Measurements from ENCODE around the gene CD48. TPM values are rescaled to one million over a fixed set of nuclear protein-coding genes. Genes with fewer than 3 reads are reported as not detected.

CD48 gene
- total RNA-seq, 1 experiment from 2014 or later, result 0.20 TPM

DNA sequence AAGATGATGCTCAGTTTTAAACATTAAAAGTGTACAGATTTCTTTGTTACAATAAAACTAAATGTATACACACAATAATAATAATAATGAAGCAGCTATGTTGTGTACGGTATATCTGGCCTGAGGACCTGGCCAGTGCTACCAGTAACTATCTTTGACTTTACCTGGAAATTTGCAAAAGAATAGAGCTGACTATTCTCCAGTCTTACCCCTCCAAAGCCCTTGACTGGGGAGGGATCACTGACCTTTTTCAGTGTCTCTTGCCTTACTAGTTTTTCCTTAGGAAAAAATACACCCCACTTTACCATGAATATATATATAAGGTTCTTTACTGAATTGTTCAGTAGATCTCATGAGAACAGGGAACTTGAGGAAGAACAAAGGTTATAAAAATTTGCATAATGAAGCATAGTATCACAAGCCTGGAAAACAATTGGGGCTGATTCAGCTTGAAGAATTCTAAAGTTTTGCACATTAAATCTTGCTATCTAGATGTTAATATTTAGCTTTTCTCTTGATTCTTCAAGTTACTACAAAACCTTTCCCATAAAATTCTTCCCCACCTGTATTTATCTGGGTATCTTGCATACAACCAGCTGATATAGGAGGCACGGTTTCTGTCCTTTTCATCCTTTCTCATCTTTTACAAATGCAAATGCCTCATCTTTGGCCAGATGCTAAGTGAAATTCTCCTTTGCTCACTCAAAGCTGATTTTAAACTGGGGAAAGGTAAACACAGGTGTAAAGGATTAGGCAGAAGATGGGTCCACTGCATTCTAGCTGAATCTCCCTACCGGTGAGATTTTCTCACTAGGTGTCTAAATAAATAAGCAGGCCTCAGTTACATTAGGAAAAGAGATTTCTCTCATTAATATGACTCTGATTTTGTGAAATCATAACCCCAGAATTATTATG, 39.8 kb downstream of the CD48 start:
- H2AFZ ChIP-seq (ENCODE audit: low read depth, low read length, poor library complexity, severe bottlenecking), result no peak overlapping the region
- H3K27me3 ChIP-seq (ENCODE audit: insufficient read depth, low read length), result no peaks in the 10 kb centered on the region
- no peak overlapping the region for H3K27ac ChIP-seq (ENCODE audit: low read depth, low read length)
- BruUV-seq (replicated peaks), result no TSS peak
- POLR2A ChIA-PET, result no interaction called here
- H3K9me2 ChIP-seq (ENCODE audit: insufficient read depth), result no peaks in the 10 kb centered on the region
- RAD21 ChIA-PET (ENCODE audit: low non-redundant PET in 1 of 2, low total read pairs in 2 of 2, uncharacterized antibody in 2 of 2, unreplicated experiment in 2 of 2), result interaction anchor here in 1 of 2 experiments (0.5 kb wide), 1 partner anchor 97 kb away, joined by 4 read pairs; no protein-coding TSS in a partner anchor
- no peaks in the 10 kb centered on the region for H3K36me3 ChIP-seq (ENCODE audit: control insufficient read depth in 1 of 2, insufficient read depth in 2 of 2, low read length in 2 of 2)
- no peaks in the 10 kb centered on the region for H3K79me2 ChIP-seq (ENCODE audit: insufficient read depth, low read length)
- DNase-seq (ENCODE audit: low read depth, low spot score), result no peak
- H3K4me1 ChIP-seq (ENCODE audit: control insufficient read depth in 1 of 2, insufficient read depth in 2 of 2, low read length in 2 of 2), result peaks cover 0 to 8% of the 10 kb centered on the region in 2 experiments; a peak in 2 of 4 replicates
- ATAC-seq, result no peak
- TF ChIP-seq ZFX (IDR thresholded peaks at IDR 0.05) (no peak), CEBPB (IDR thresholded peaks at IDR 0.05; ENCODE audit: low read depth) (no peak), EGR1 (IDR thresholded peaks at IDR 0.05; ENCODE audit: low read depth) (no peak), EZH2 (IDR thresholded peaks at IDR 0.05) (no peak), TCF7L2 (IDR thresholded peaks at IDR 0.05; ENCODE audit: borderline replicate concordance, extremely low read depth, insufficient read depth, insufficient read length) (no peak), JUND (IDR thresholded peaks at IDR 0.05) (no peak), FOSL1 (IDR thresholded peaks at IDR 0.05; ENCODE audit: low read depth) (no peak), RAD21 (IDR thresholded peaks at IDR 0.05; ENCODE audit: low read depth) (no peak), POLR2A (IDR thresholded peaks at IDR 0.05; ENCODE audit: borderline replicate concordance, extremely low read depth, insufficient read depth, insufficient read length) (no peak), CBX3 (IDR thresholded peaks at IDR 0.05; ENCODE audit: low read depth) (no peak), POLR2AphosphoS5 (IDR thresholded peaks at IDR 0.05; ENCODE audit: low read depth, low read length) (no peak), SRF (IDR thresholded peaks at IDR 0.05; ENCODE audit: low read depth) (no peak)
- TF ChIP-seq, protein P1, sequence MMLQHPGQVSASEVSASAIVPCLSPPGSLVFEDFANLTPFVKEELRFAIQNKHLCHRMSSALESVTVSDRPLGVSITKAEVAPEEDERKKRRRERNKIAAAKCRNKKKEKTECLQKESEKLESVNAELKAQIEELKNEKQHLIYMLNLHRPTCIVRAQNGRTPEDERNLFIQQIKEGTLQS (IDR thresholded peaks at IDR 0.05), result no peak
- TF ChIP-seq, protein P2, sequence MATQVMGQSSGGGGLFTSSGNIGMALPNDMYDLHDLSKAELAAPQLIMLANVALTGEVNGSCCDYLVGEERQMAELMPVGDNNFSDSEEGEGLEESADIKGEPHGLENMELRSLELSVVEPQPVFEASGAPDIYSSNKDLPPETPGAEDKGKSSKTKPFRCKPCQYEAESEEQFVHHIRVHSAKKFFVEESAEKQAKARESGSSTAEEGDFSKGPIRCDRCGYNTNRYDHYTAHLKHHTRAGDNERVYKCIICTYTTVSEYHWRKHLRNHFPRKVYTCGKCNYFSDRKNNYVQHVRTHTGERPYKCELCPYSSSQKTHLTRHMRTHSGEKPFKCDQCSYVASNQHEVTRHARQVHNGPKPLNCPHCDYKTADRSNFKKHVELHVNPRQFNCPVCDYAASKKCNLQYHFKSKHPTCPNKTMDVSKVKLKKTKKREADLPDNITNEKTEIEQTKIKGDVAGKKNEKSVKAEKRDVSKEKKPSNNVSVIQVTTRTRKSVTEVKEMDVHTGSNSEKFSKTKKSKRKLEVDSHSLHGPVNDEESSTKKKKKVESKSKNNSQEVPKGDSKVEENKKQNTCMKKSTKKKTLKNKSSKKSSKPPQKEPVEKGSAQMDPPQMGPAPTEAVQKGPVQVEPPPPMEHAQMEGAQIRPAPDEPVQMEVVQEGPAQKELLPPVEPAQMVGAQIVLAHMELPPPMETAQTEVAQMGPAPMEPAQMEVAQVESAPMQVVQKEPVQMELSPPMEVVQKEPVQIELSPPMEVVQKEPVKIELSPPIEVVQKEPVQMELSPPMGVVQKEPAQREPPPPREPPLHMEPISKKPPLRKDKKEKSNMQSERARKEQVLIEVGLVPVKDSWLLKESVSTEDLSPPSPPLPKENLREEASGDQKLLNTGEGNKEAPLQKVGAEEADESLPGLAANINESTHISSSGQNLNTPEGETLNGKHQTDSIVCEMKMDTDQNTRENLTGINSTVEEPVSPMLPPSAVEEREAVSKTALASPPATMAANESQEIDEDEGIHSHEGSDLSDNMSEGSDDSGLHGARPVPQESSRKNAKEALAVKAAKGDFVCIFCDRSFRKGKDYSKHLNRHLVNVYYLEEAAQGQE (IDR thresholded peaks at IDR 0.05; ENCODE audit: low read depth), result no peak
- H4K20me1 ChIP-seq (ENCODE audit: insufficient read depth), result no peaks in the 10 kb centered on the region
- CTCF ChIA-PET, result no interaction called here
- no peaks in the 10 kb centered on the region; a peak in 1 of 4 replicates for H3K9me3 ChIP-seq (ENCODE audit: control insufficient read depth in 1 of 2, insufficient read depth in 1 of 2, low read depth in 1 of 2, low read length in 2 of 2)
- no peak overlapping the region for H3K4me3 ChIP-seq (replicated peaks in 1 of 2; ENCODE audit: low read depth in 1 of 2, low read length in 2 of 2)
- intact Hi-C loops (cut with micrococcal nuclease), result no loop called here
- H3K4me2 ChIP-seq (ENCODE audit: low read length), result no peak overlapping the region
- H3K9ac ChIP-seq (ENCODE audit: low read length), result no peak overlapping the region
